ENCODE results near the gene DHODH.

DHODH gene

DNA sequence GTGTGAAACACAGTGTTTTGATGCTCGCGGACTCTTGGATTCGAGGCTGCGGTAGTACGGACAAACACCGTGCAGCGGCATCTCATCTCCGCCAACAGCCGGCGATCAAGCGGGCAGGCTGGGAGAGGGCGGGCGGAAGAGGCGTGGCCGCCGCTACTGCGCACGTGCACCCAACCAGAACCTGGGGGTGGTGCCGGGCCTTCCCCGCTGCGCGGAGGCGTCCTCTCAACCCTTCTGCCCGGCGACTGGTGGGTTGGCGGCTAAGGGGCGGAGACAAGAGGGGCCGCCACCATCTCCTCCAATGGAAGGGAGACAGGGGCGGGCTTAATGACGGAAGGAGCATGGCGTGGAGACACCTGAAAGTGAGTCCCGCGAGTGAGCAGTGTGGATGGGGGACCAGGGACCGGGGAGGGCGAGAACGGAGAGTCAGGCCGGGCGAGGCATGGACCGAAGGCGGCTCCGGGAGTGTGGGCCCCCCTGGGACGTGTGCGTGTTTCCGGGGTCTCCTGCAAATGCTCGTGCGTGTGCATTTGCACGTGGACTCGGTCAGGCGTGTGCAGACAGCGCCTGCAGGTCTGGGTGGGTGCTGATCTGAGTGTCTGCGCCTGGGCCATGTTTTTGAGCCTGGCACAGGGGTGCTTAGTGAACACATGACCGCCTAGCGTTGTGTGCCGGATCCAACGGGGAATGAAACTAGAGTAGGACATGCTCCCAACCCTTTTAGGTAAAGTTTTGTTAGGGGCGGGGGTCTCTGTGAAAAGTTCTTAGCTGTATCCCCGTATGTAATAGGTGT lies at the start of gene DHODH:
Gene DHODH, plus strand, starts transcription at position 321 of the 793 bp plus-strand sequence. Its CDS starts 21 bp downstream, at position 342.
- Histone ChIP-seq H3K9ac (ENCODE audit: low read depth in 1 of 2, low read length in 2 of 2) (peak within 1 kb of the TSS; percentile 71 to 72), H3K27ac (ENCODE audit: low read depth, low read length) (peak within 1 kb of the TSS; percentile 52)

DNA sequence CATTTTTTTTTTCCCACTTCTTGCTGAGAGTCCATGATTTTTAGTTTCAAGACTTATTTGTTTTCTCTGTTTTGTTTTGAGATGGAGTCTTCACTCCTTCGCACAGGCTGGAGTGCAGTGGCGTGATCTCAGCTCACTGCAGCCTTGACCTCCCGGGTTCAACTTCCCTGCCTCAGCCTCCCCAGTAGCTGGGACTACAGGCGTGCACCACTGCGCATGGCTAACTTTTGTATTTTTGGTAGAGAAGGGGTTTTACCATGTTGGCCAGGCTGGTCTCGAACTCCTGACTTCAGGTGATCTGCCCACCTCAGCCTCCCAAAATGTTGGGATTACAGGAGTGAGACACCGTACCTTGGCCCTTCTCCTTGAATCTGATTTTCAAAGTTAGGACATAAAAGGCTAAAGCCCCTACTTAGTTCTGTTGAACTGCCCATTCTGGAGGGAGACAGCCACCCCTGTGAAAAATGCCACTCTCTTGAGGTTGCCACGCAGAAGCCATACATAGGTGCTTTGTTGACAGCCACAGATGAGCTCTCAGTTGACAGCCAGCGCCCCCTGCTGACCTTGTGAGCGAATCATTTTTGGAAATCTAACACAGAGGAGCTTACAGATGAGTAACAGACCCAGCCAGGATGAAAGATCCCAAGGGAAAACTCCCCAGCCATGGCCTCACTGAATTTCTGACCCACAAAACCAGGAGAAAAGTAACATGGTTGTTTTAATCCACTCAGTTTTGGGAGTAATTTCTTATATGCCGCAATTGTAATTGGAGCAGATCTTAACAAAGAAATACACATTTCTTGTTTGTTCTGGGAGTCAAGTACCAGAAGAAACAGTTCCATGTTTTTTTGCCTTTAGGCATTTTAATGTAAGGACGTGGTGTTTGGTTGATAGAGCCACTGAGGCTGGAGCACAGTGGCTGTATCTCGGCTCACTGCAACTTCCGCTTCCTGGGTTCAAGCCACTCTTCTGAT lies 47.2 kb upstream of the DHODH start:
- Histone ChIP-seq H3K9me3 (ENCODE audit: control insufficient read depth in 1 of 2, low read length in 2 of 2) (no peaks in the 10 kb centered on the region), H3K27ac (ENCODE audit: low read depth, low read length) (no peak overlapping the region), H3K27me3 (ENCODE audit: control insufficient read depth in 1 of 2, insufficient read depth in 2 of 2, low read length in 2 of 2) (peaks cover 0 to 2% of the 10 kb centered on the region in 2 donors), H3K36me3 (ENCODE audit: control insufficient read depth in 1 of 2, insufficient read depth in 2 of 2, low read length in 2 of 2) (no peaks in the 10 kb centered on the region), H3K4me1 (ENCODE audit: control insufficient read depth in 1 of 2, insufficient read depth in 2 of 2, low read length in 2 of 2) (no peaks in the 10 kb centered on the region), H3K9ac (ENCODE audit: low read depth in 1 of 2, low read length in 2 of 2) (no peak overlapping the region), H3K4me3 (ENCODE audit: low read depth in 1 of 2, low read length in 2 of 2) (no peak overlapping the region)

More for the DNA sequence above, at the start of gene DHODH:
- peak within 1 kb of the TSS; percentile 91 to 99 for H3K4me3 ChIP-seq (ENCODE audit: low read depth in 1 of 2, low read length in 2 of 2)
- peaks cover 3% of the 10 kb centered on the region in 2 donors for H3K4me1 ChIP-seq (ENCODE audit: control insufficient read depth in 1 of 2, insufficient read depth in 2 of 2, low read length in 2 of 2)
- peaks cover 0 to 3% of the 10 kb centered on the region in 2 donors for H3K36me3 ChIP-seq (ENCODE audit: control insufficient read depth in 1 of 2, insufficient read depth in 2 of 2, low read length in 2 of 2)
- H3K9me3 ChIP-seq (ENCODE audit: control insufficient read depth in 1 of 2, low read length in 2 of 2) = no peaks in the 10 kb centered on the region
- no peaks in the 10 kb centered on the region for H3K27me3 ChIP-seq (ENCODE audit: control insufficient read depth in 1 of 2, insufficient read depth in 2 of 2, low read length in 2 of 2)

DNA sequence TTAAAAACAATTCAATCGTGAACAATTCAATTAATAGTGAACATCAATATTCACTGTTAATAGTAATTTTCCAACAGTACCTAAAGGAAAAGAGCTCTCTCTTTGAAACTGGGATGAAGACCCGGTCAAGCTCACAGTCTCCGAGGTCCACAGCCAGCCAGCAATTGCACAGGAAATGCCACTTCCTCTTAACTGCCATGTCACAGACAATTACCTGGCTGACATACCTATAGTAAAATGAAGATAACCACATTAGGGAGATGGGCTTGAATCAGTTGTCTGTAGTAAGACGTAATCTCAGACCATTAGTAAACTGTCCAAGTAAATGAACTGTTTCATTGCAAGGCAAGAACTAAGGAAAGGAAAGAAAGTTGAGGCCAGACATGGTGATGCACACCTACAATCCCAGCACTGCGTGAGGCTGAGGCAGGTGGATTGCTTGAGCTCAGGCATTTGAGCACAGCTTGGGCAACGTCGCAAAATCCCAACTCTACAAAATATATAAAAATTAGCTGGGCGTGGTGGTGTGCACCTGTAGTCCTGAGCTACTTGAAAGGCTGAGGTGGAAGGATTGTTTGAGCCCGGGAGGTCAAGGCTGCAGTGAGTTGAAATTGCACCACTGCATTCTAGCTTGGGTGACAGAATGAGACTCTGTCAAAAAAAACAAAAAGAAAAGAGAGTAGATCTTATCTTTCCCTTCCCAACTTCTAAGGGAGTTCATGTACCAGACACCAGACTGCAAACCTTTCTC lies 45.2 kb upstream of the DHODH start:
- Histone ChIP-seq H3K4me3 (ENCODE audit: low read depth in 1 of 2, low read length in 2 of 2) (no peak overlapping the region), H3K27ac (ENCODE audit: low read depth, low read length) (no peak overlapping the region), H3K4me1 (ENCODE audit: control insufficient read depth in 1 of 2, insufficient read depth in 2 of 2, low read length in 2 of 2) (no peaks in the 10 kb centered on the region), H3K36me3 (ENCODE audit: control insufficient read depth in 1 of 2, insufficient read depth in 2 of 2, low read length in 2 of 2) (no peaks in the 10 kb centered on the region), H3K9me3 (ENCODE audit: control insufficient read depth in 1 of 2, low read length in 2 of 2) (no peaks in the 10 kb centered on the region), H3K9ac (ENCODE audit: low read depth in 1 of 2, low read length in 2 of 2) (no peak overlapping the region), H3K27me3 (ENCODE audit: control insufficient read depth in 1 of 2, insufficient read depth in 2 of 2, low read length in 2 of 2) (peaks cover 0 to 2% of the 10 kb centered on the region in 2 donors)

DNA sequence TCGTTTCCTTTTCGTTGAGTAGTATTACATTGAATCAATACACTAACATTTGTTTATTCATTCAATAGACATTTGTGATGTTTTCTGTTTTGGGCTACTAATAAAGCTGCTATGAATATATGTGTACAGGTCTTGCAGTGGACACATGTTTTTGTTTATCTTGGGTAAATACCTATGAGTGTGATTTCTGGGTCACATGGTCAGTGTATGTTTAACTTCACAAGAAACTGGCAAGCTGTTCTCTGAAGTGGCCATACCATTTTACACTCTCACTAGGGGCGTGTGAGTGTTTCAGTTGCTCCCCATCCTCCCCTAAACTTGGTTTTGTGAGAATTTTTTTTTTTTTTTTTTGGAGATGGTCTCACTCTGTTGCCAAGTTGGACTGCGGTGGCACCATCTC lies 43.3 kb upstream of the DHODH start:
- no peaks in the 10 kb centered on the region for H3K9me3 ChIP-seq (ENCODE audit: control insufficient read depth in 1 of 2, low read length in 2 of 2)
- H3K4me1 ChIP-seq (ENCODE audit: control insufficient read depth in 1 of 2, insufficient read depth in 2 of 2, low read length in 2 of 2) = no peaks in the 10 kb centered on the region
- H3K4me3 ChIP-seq (ENCODE audit: low read depth in 1 of 2, low read length in 2 of 2) = no peak overlapping the region
- peaks cover 0 to 2% of the 10 kb centered on the region in 2 donors for H3K27me3 ChIP-seq (ENCODE audit: control insufficient read depth in 1 of 2, insufficient read depth in 2 of 2, low read length in 2 of 2)
- H3K27ac ChIP-seq (ENCODE audit: low read depth, low read length) = no peak overlapping the region
- no peaks in the 10 kb centered on the region for H3K36me3 ChIP-seq (ENCODE audit: control insufficient read depth in 1 of 2, insufficient read depth in 2 of 2, low read length in 2 of 2)
- no peak overlapping the region for H3K9ac ChIP-seq (ENCODE audit: low read depth in 1 of 2, low read length in 2 of 2)

DNA sequence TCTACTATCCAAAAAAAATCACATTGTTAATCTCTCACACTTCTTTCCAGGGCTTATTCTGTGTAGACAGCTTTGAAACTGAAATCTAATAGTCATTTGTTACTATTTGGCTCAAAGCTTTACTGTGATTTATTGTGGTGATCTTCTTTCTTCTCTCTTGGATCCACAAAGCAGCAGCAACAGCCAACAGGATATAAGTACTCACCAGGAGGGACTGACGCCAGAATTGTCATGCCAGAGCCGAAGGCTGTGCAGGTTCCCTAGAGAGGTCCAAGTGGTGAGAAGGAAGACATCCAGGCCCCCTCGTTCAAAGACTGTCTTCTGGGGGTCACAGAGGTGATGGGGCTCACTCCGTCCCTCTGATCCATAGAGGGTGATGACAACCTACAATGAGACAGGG lies 41.6 kb upstream of the DHODH start:
- H3K9ac ChIP-seq (ENCODE audit: low read depth in 1 of 2, low read length in 2 of 2) = no peak overlapping the region
- no peak overlapping the region for H3K27ac ChIP-seq (ENCODE audit: low read depth, low read length)
- H3K27me3 ChIP-seq (ENCODE audit: control insufficient read depth in 1 of 2, insufficient read depth in 2 of 2, low read length in 2 of 2) = no peaks in the 10 kb centered on the region
- H3K4me3 ChIP-seq (ENCODE audit: low read depth in 1 of 2, low read length in 2 of 2) = no peak overlapping the region
- no peaks in the 10 kb centered on the region for H3K4me1 ChIP-seq (ENCODE audit: control insufficient read depth in 1 of 2, insufficient read depth in 2 of 2, low read length in 2 of 2)
- H3K9me3 ChIP-seq (ENCODE audit: control insufficient read depth in 1 of 2, low read length in 2 of 2) = no peaks in the 10 kb centered on the region
- H3K36me3 ChIP-seq (ENCODE audit: control insufficient read depth in 1 of 2, insufficient read depth in 2 of 2, low read length in 2 of 2) = no peaks in the 10 kb centered on the region

GRCh38 chr16:71969353-71969752 lies 39.2 kb upstream of the DHODH start:
- Histone ChIP-seq H3K36me3 (ENCODE audit: control insufficient read depth in 1 of 2, insufficient read depth in 2 of 2, low read length in 2 of 2) (no peaks in the 10 kb centered on the region), H3K27me3 (ENCODE audit: control insufficient read depth in 1 of 2, insufficient read depth in 2 of 2, low read length in 2 of 2) (no peaks in the 10 kb centered on the region), H3K27ac (ENCODE audit: low read depth, low read length) (no peak overlapping the region), H3K4me1 (ENCODE audit: control insufficient read depth in 1 of 2, insufficient read depth in 2 of 2, low read length in 2 of 2) (no peaks in the 10 kb centered on the region), H3K9me3 (ENCODE audit: control insufficient read depth in 1 of 2, low read length in 2 of 2) (no peaks in the 10 kb centered on the region), H3K9ac (ENCODE audit: low read depth in 1 of 2, low read length in 2 of 2) (no peak overlapping the region), H3K4me3 (ENCODE audit: low read depth in 1 of 2, low read length in 2 of 2) (no peak overlapping the region)

GRCh38 chr16:71971571-71971970 lies 37.0 kb upstream of the DHODH start:
- Histone ChIP-seq H3K27ac (ENCODE audit: low read depth, low read length) (no peak overlapping the region), H3K4me3 (ENCODE audit: low read depth in 1 of 2, low read length in 2 of 2) (no peak overlapping the region), H3K9ac (ENCODE audit: low read depth in 1 of 2, low read length in 2 of 2) (no peak overlapping the region), H3K36me3 (ENCODE audit: control insufficient read depth in 1 of 2, insufficient read depth in 2 of 2, low read length in 2 of 2) (no peaks in the 10 kb centered on the region), H3K27me3 (ENCODE audit: control insufficient read depth in 1 of 2, insufficient read depth in 2 of 2, low read length in 2 of 2) (no peaks in the 10 kb centered on the region), H3K9me3 (ENCODE audit: control insufficient read depth in 1 of 2, low read length in 2 of 2) (no peaks in the 10 kb centered on the region), H3K4me1 (ENCODE audit: control insufficient read depth in 1 of 2, insufficient read depth in 2 of 2, low read length in 2 of 2) (no peaks in the 10 kb centered on the region)

- H3K27me3 ChIP-seq (ENCODE audit: control insufficient read depth in 1 of 2, insufficient read depth in 2 of 2, low read length in 2 of 2) = no peaks in the 10 kb centered on the region
- no peaks in the 10 kb centered on the region for H3K9me3 ChIP-seq (ENCODE audit: control insufficient read depth in 1 of 2, low read length in 2 of 2)
- H3K4me1 ChIP-seq (ENCODE audit: control insufficient read depth in 1 of 2, insufficient read depth in 2 of 2, low read length in 2 of 2) = no peaks in the 10 kb centered on the region
- H3K36me3 ChIP-seq (ENCODE audit: control insufficient read depth in 1 of 2, insufficient read depth in 2 of 2, low read length in 2 of 2) = no peaks in the 10 kb centered on the region
- H3K9ac ChIP-seq (ENCODE audit: low read depth in 1 of 2, low read length in 2 of 2) = no peak overlapping the region
- no peak overlapping the region for H3K4me3 ChIP-seq (ENCODE audit: low read depth in 1 of 2, low read length in 2 of 2)
- no peak overlapping the region for H3K27ac ChIP-seq (ENCODE audit: low read depth, low read length)
Observed at GRCh38 chr16:71972356-71972755, 36.2 kb upstream of the DHODH start.

DNA sequence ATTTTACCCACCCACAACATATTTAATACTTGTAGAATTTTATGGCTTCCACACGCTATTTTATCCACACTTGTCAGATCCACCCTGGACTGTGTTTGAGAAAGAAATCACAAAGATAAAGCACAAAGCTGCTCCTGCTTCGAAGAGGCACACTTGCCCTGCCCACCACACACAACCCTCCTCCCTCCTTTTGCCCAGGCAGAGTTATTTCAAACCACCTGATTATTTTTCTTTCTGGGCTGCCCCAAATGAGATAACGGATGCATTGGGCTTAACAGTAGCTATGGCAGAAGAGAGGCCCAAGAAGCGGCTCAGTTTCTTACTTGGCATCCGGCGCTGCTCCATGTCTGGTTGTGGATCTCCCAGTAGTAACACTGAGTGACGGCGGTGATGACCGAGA lies 35.5 kb upstream of the DHODH start:
- H3K9ac ChIP-seq (ENCODE audit: low read depth in 1 of 2, low read length in 2 of 2) = no peak overlapping the region
- H3K9me3 ChIP-seq (ENCODE audit: control insufficient read depth in 1 of 2, low read length in 2 of 2) = no peaks in the 10 kb centered on the region
- no peaks in the 10 kb centered on the region for H3K27me3 ChIP-seq (ENCODE audit: control insufficient read depth in 1 of 2, insufficient read depth in 2 of 2, low read length in 2 of 2)
- no peaks in the 10 kb centered on the region for H3K36me3 ChIP-seq (ENCODE audit: control insufficient read depth in 1 of 2, insufficient read depth in 2 of 2, low read length in 2 of 2)
- no peaks in the 10 kb centered on the region for H3K4me1 ChIP-seq (ENCODE audit: control insufficient read depth in 1 of 2, insufficient read depth in 2 of 2, low read length in 2 of 2)
- no peak overlapping the region for H3K27ac ChIP-seq (ENCODE audit: low read depth, low read length)
- no peak overlapping the region for H3K4me3 ChIP-seq (ENCODE audit: low read depth in 1 of 2, low read length in 2 of 2)
